CD4-positive, alpha-beta T cell treated with Interleukin-12 subunit alpha and Interleukin-12 subunit beta, for 1 hour (primary cell): ENCODE measurements around the gene GNAI3.
A peak's percentile ranks its signal among the peaks of the same experiment; 100 is the strongest.
"Not testable (repeated sequence)": the region's sequence is repeated elsewhere in the genome, so short reads cannot be mapped to it uniquely, and the experiment has no call there.

Experiments used
- DNase-seq: peaks from one replicate; pipeline ENCODE4 v3.0.0-alpha.2; 2020

Gene GNAI3

GRCh38 chr1:109640285-109640865 is 92.0 kb downstream of the GNAI3 start:
- DNase-seq, result peak; percentile 87

GRCh38 chr1:109641078-109641740 is 92.8 kb downstream of the GNAI3 start:
- no peak for DNase-seq

GRCh38 chr1:109641861-109642260 is 93.4 kb downstream of the GNAI3 start:
- DNase-seq, result no peak

- no peak for DNase-seq
These were observed 94.2 kb downstream of the GNAI3 start for GRCh38 chr1:109642626-109643025.

- DNase-seq, result peak; percentile 84
These were observed 95.2 kb downstream of the GNAI3 start for GRCh38 chr1:109643385-109644230.

GRCh38 chr1:109644670-109645069 is 96.3 kb downstream of the GNAI3 start:
- no peak for DNase-seq

GRCh38 chr1:109649491-109649914 is 101.1 kb downstream of the GNAI3 start:
- no peak for DNase-seq

GRCh38 chr1:109650609-109651008 is 102.2 kb downstream of the GNAI3 start:
- DNase-seq, result no peak

GRCh38 chr1:109652402-109652801 is 104.0 kb downstream of the GNAI3 start:
- no peak for DNase-seq

- DNase-seq, result no peak
These were observed 104.9 kb downstream of the GNAI3 start for GRCh38 chr1:109653306-109653705.

GRCh38 chr1:109654519-109654918 is 106.1 kb downstream of the GNAI3 start:
- DNase-seq, result no peak

GRCh38 chr1:109655615-109656519 is 107.5 kb downstream of the GNAI3 start, which contains the start of gene GSTM4:
Gene GSTM4 (plus strand): TSS chr1:109656099. CDS start chr1:109656390, 291 bp downstream.
- peak; percentile 62 for DNase-seq

GRCh38 chr1:109657395-109657794 is 109.0 kb downstream of the GNAI3 start:
- DNase-seq, result no peak

- no peak for DNase-seq
These were observed 109.6 kb downstream of the GNAI3 start for GRCh38 chr1:109657970-109658369.

- DNase-seq, result no peak
These were observed 110.2 kb downstream of the GNAI3 start for GRCh38 chr1:109658533-109659042.

GRCh38 chr1:109659145-109659544 is 110.7 kb downstream of the GNAI3 start:
- DNase-seq, result no peak

GRCh38 chr1:109659997-109660690 is 111.7 kb downstream of the GNAI3 start:
- no peak for DNase-seq

GRCh38 chr1:109660691-109661026 is 112.2 kb downstream of the GNAI3 start:
- not testable (repeated sequence) for DNase-seq

GRCh38 chr1:109661391-109661790 is 113.0 kb downstream of the GNAI3 start:
- DNase-seq, result no peak

- DNase-seq, result no peak
These were observed 116.3 kb downstream of the GNAI3 start for GRCh38 chr1:109664671-109665070.

- peak; percentile 74 for DNase-seq
These were observed 119.2 kb downstream of the GNAI3 start, which contains the start of gene GSTM2 for GRCh38 chr1:109667452-109668122. Gene GSTM2 (plus strand): TSS chr1:109668057. CDS start chr1:109668116, 59 bp downstream.
